ENCODE data around the gene CWC15.
"Not testable (repeated sequence)": the region's sequence is repeated elsewhere in the genome, so short reads cannot be mapped to it uniquely, and the experiment has no call there.

CWC15 gene

GRCh38 chr11:94913718-94914394 lies 59.5 kb downstream of the CWC15 start:
- DNase-seq (ENCODE audit: low read depth), result not testable (repeated sequence)

- no peak for DNase-seq (ENCODE audit: low read depth)
Measured at GRCh38 chr11:94912806-94913205, 60.5 kb downstream of the CWC15 start.

Data from stimulated activated CD4-positive, alpha-beta T cell treated with anti-CD3 and anti-CD28 coated beads, Interleukin-2, amount 100 ng/mL, for 4 hours (primary cell).